Esophagus squamous epithelium (tissue), 4 donors: ENCODE results near the gene CTDSPL.

Experiments
- CTCF ChIP-seq, 6 experiments: fragments of 450-650 bp in 4 of 6; fragments of 200-600 bp in 2 of 6; sonication (generic) in 2 of 6; IDR thresholded peaks; one replicate each; pipeline ENCODE4 v1.5.1; 2016 to 2019; ENCODE audit warnings: antibody characterized with exemption in 6 of 6, mild to moderate bottlenecking in 4 of 6, moderate library complexity in 4 of 6
- POLR2A ChIP-seq, 4 donors: fragments of 450-650 bp; IDR thresholded peaks; one replicate each; pipeline ENCODE4 v1.6.1; 2017; ENCODE audit warnings: antibody characterized with exemption in 4 of 4, mild to moderate bottlenecking in 4 of 4, moderate library complexity in 3 of 4

- TF ChIP-seq CTCF (IDR thresholded peaks at IDR 0.05) (peak in 2 of 6 experiments; percentile 12 to 28), POLR2A (IDR thresholded peaks at IDR 0.05) (no peak)
Observed at GRCh38 chr3:37912052-37912733, 50.5 kb downstream of the CTDSPL start.
